ENCODE data around the gene ZNF680.

ZNF680 gene

DNA sequence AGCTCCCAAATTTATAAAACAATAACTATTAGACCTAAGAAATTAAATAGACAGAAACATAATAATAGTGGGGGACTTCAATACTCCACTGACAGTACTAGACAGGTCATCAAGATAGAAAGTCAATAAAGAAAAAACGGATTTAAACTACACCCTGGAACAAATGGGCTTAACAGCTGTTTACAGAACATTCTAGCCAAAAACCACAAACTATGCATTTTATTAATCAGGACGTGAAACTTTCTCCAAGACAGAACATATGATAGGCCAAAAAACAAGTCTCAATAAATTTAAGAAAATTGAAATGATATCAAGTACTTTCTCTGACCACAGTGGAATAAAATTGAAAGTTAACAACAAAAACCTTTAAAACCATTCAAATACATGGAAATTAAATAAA, 46.4 kb downstream of the ZNF680 start:
- no peak for ATAC-seq
- H3K27me3 Mint-ChIP-seq, result no peaks in the 10 kb centered on the region

DNA sequence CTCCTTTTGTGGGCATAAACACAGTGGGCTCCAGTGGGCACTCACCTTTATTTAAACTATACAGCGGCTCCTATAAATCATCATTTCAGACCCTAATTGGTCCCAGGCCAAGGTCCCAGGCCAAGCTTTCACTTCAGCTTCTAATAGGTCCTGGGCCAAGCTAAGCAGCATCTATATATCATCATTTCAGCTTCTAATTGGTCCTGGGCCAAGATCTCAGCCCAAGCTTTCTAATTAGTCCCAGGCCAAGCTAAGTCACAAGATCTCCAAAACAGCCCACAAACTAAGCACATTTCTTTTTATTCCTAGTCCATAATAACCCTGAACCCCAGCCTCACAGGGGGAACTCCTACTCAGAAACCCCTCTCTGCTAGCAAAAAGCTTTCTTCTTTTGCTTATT, 47.1 kb downstream of the ZNF680 start:
- H3K27ac Mint-ChIP-seq, result no peak overlapping the region
- peaks cover 76% of the 10 kb centered on the region for H3K36me3 Mint-ChIP-seq
- no peak overlapping the region for H3K4me3 Mint-ChIP-seq
- no peaks in the 10 kb centered on the region for H3K4me1 Mint-ChIP-seq
- H3K9me3 Mint-ChIP-seq, result peaks cover 23% of the 10 kb centered on the region
- no peaks in the 10 kb centered on the region for H3K27me3 Mint-ChIP-seq
- ATAC-seq, result no peak

More for the DNA sequence above, 46.4 kb downstream of the ZNF680 start:
- Mint-ChIP-seq H3K9me3 (peaks cover 28% of the 10 kb centered on the region), H3K4me1 (no peaks in the 10 kb centered on the region), H3K27ac (no peak overlapping the region), H3K4me3 (no peak overlapping the region), H3K36me3 (peaks cover 76% of the 10 kb centered on the region)

DNA sequence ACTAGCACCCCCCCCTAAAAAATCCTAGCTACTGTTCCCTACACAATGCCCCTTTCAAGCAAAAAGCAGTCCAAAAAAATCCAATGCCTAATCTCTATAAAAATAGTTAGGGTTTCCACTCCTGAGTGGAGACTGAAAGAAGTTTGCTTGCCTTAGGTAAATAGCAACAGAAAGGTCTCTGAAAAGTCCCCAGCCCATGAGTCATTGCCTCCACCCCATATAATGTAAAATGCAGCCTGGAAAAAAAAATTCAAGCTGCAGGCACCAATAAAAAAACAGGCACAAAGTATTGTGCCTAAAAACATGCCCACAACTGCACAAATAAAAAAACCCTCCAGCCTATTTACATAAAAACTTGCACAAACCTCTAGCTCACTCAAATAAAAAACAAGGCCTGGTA, 47.5 kb downstream of the ZNF680 start:
- H3K9me3 Mint-ChIP-seq, result peaks cover 23% of the 10 kb centered on the region
- no peak overlapping the region for H3K4me3 Mint-ChIP-seq

DNA sequence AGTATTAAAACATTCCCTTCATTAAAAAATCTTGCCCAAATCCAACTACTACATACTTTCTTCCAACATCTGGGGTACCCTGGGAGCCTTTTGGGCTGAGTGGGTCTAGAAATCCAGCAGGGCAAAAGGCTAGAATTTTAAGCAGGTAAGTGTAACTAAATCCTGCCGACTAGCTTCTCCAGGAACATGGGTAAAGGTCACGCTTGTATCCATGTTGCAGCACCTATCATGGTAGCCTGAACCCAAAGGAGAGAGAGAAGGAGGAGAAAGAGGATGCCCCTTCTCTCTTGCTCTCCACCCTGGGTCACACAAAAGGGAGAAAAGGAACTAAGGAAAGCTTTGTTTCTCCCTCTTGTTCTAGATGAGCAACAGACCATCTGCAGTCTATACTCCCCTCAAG, 53.3 kb downstream of the ZNF680 start:
- H3K27me3 Mint-ChIP-seq, result no peaks in the 10 kb centered on the region
- no peak overlapping the region for H3K4me3 Mint-ChIP-seq
- peaks cover 8% of the 10 kb centered on the region for H3K9me3 Mint-ChIP-seq
- H3K4me1 Mint-ChIP-seq, result no peaks in the 10 kb centered on the region
- no peak overlapping the region for H3K27ac Mint-ChIP-seq
- H3K36me3 Mint-ChIP-seq, result peaks cover 45% of the 10 kb centered on the region
- ATAC-seq, result no peak

More for the DNA sequence above, 47.5 kb downstream of the ZNF680 start:
- Mint-ChIP-seq H3K27ac (no peak overlapping the region), H3K4me1 (no peaks in the 10 kb centered on the region), H3K27me3 (no peaks in the 10 kb centered on the region), H3K36me3 (peaks cover 74% of the 10 kb centered on the region)
- ATAC-seq, result no peak

DNA sequence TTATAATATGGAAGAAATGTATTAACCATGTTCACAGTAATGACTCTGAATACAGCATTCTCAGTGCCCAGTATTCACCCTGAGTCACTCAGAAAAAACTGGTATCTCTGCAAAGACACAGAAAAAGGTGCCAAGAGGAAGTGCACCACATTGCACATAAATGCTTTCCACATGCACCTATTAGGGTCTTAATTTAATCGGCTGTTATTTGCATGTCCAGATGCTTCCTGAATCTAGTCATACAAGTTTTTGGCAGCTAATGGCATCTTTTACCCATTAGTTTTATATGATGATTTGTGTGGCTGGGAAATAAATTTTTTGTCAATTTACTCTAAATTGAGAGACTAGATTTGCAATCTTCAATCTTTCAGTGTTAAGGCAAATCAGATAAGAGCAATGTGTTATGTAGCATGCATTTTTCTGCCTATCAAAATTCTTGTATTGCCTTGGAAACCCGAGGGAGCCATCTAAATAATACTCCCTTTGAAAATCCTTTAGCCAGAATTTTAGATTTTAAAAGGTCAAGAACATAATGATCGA, 58.2 kb downstream of the ZNF680 start:
- Mint-ChIP-seq H3K27ac (no peak overlapping the region), H3K9me3 (peaks cover 22% of the 10 kb centered on the region), H3K4me1 (no peaks in the 10 kb centered on the region), H3K27me3 (no peaks in the 10 kb centered on the region), H3K36me3 (peaks cover 21% of the 10 kb centered on the region), H3K4me3 (no peak overlapping the region)
- no peak for ATAC-seq

DNA sequence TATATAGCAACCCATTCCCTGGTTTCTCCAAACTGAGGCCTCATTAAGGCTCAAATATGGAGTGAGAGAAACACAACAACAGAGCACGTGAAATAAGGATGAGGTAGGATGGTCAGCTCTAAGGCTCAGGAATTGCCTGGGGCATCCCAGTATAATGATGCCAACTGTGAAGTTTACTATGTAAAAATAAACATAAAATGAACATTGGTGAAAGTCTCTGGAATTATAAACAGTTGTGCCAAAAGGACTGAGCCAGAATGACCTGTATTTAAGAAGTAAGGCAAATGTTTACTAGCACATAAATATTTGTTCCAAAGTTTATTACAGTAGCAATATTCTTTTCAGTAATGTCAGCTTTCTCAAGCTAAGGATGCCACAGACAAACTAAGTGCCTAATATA, 64.6 kb downstream of the ZNF680 start:
- Mint-ChIP-seq H3K36me3 (no peaks in the 10 kb centered on the region), H3K27ac (no peak overlapping the region), H3K9me3 (peaks cover 16% of the 10 kb centered on the region), H3K4me3 (no peak overlapping the region), H3K4me1 (no peaks in the 10 kb centered on the region), H3K27me3 (no peaks in the 10 kb centered on the region)
- ATAC-seq, result no peak

DNA sequence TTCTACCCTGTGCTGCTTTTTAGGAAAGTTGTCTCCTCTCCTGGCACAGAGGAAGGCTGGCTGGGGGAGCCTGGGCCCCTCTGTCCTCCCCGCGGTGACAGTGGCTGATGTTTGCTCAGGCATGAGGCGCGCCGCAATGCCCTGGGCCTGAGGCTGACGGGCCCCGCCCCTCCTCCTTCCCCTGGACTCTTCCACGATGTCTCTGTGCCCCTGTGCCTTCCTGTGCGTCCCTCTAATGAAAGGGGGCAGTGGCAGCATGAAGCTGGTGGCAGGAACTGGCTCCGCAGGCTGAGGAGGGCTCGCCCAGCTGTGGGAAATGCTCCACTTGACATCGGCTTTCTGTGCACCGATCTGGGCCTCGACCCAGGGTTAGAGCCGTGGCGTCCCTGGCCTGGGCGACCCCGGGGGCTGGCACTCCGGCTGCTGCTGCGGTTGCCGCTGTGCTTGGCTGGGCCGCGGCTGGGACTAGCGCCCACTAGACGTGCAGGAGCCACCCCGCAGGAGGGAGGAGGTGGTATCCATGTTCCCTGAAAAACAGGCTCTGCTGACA, 67.9 kb downstream of the ZNF680 start:
- peaks cover 7% of the 10 kb centered on the region for H3K36me3 Mint-ChIP-seq
- no peak overlapping the region for H3K27ac Mint-ChIP-seq
- H3K9me3 Mint-ChIP-seq, result peaks cover 6% of the 10 kb centered on the region
- H3K4me1 Mint-ChIP-seq, result no peaks in the 10 kb centered on the region
- no peak overlapping the region for H3K4me3 Mint-ChIP-seq
- ATAC-seq, result no peak
- H3K27me3 Mint-ChIP-seq, result no peaks in the 10 kb centered on the region

DNA sequence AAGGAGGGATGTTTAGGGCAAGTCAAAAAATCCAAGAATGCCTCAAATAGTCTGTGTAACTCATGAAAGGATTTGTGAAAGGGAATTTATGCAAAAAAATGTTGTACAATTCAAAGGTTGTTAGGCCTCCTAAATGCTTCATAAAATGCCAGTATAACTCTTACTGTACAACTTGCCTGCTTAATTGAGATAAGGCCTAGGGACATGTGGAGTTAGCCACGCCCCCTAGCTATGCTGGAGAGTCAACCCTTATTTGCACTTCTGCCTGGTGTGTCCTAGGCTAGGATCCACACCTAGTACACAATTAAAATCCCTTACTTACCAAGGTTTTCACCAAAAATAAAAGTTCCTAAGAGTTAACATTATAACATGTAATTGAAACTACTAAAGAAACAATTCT, 77.2 kb downstream of the ZNF680 start:
- H3K4me1 Mint-ChIP-seq, result no peaks in the 10 kb centered on the region
- H3K27ac Mint-ChIP-seq, result no peak overlapping the region
- H3K4me3 Mint-ChIP-seq, result no peak overlapping the region
- no peak for ATAC-seq
- no peaks in the 10 kb centered on the region for H3K27me3 Mint-ChIP-seq
- H3K36me3 Mint-ChIP-seq, result peaks cover 24% of the 10 kb centered on the region
- H3K9me3 Mint-ChIP-seq, result peaks cover 4% of the 10 kb centered on the region

Measured in stimulated activated memory B cell treated with anti-CD40 and anti-IgM and Interleukin-4, amounts not matched to agents 10 μg/mL and 1 μg/mL and 100 μg/mL, for 72 hours (primary cell).